Measurements from ENCODE around the gene FAM131B.

FAM131B gene

GRCh38 chr7:143351060-143351459 is 11.5 kb downstream of the FAM131B start:
- H3K4me3 ChIP-seq (ENCODE audit: low read depth, low read length), result no peak overlapping the region
- DNase-seq (ENCODE audit: low read depth), result no peak
- TF ChIP-seq POLR2A (IDR thresholded peaks at IDR 0.05; ENCODE audit: extremely low read depth, insufficient read length) (no peak), MYC (IDR thresholded peaks at IDR 0.05; ENCODE audit: low read depth, low read length) (no peak), CTCF (IDR thresholded peaks at IDR 0.05; ENCODE audit: low read depth, low read length) (no peak), MAX (IDR thresholded peaks at IDR 0.05; ENCODE audit: low read depth, low read length) (no peak)

- TF ChIP-seq CTCF (IDR thresholded peaks at IDR 0.05; ENCODE audit: low read depth, low read length) (no peak), MYC (IDR thresholded peaks at IDR 0.05; ENCODE audit: low read depth, low read length) (no peak)
- no peak overlapping the region for H3K4me3 ChIP-seq (ENCODE audit: low read depth, low read length)
- DNase-seq (ENCODE audit: low read depth), result no peak
Observed at GRCh38 chr7:143347950-143348349, 14.6 kb downstream of the FAM131B start.

- TF ChIP-seq CTCF (IDR thresholded peaks at IDR 0.05; ENCODE audit: low read depth, low read length) (no peak), MAX (IDR thresholded peaks at IDR 0.05; ENCODE audit: low read depth, low read length) (no peak), MYC (IDR thresholded peaks at IDR 0.05; ENCODE audit: low read depth, low read length) (no peak), POLR2A (IDR thresholded peaks at IDR 0.05; ENCODE audit: extremely low read depth, insufficient read length) (no peak)
- DNase-seq (ENCODE audit: low read depth), result no peak
- no peak overlapping the region for H3K4me3 ChIP-seq (ENCODE audit: low read depth, low read length)
Observed at GRCh38 chr7:143346018-143346417, 16.5 kb downstream of the FAM131B start.

- peak; percentile 66 for DNase-seq (ENCODE audit: low read depth)
- H3K4me3 ChIP-seq (ENCODE audit: low read depth, low read length), result no peak overlapping the region
- TF ChIP-seq MYC (IDR thresholded peaks at IDR 0.05; ENCODE audit: low read depth, low read length), result no peak
- peak; percentile 42 for TF ChIP-seq CTCF (IDR thresholded peaks at IDR 0.05; ENCODE audit: low read depth, low read length)
Observed at GRCh38 chr7:143345428-143345900, 17.0 kb downstream of the FAM131B start.

- H3K4me3 ChIP-seq (ENCODE audit: low read depth, low read length), result no peak overlapping the region
- no peak for TF ChIP-seq POLR2A (IDR thresholded peaks at IDR 0.05; ENCODE audit: extremely low read depth, insufficient read length)
- no peak for TF ChIP-seq CTCF (IDR thresholded peaks at IDR 0.05; ENCODE audit: low read depth, low read length)
- no peak for TF ChIP-seq MYC (IDR thresholded peaks at IDR 0.05; ENCODE audit: low read depth, low read length)
- TF ChIP-seq MAX (IDR thresholded peaks at IDR 0.05; ENCODE audit: low read depth, low read length), result no peak
- DNase-seq (ENCODE audit: low read depth), result no peak
Observed at GRCh38 chr7:143343596-143343995, 18.9 kb downstream of the FAM131B start.

- DNase-seq (ENCODE audit: low read depth), result no peak
- TF ChIP-seq MYC (IDR thresholded peaks at IDR 0.05; ENCODE audit: low read depth, low read length) (no peak), CTCF (IDR thresholded peaks at IDR 0.05; ENCODE audit: low read depth, low read length) (no peak), MAX (IDR thresholded peaks at IDR 0.05; ENCODE audit: low read depth, low read length) (no peak), POLR2A (IDR thresholded peaks at IDR 0.05; ENCODE audit: extremely low read depth, insufficient read length) (no peak)
- no peak overlapping the region for H3K4me3 ChIP-seq (ENCODE audit: low read depth, low read length)
Observed at GRCh38 chr7:143341842-143342241, 20.7 kb downstream of the FAM131B start.
